DMS 273 (cell line): ENCODE measurements around the gene RACK1.

Experiments used
- DNase-seq: peaks from one replicate; lab custom pipeline; 2025; ENCODE audit not compliant: unreplicated experiment; lab: John Stamatoyannopoulos, UW

RACK1 gene

DNA sequence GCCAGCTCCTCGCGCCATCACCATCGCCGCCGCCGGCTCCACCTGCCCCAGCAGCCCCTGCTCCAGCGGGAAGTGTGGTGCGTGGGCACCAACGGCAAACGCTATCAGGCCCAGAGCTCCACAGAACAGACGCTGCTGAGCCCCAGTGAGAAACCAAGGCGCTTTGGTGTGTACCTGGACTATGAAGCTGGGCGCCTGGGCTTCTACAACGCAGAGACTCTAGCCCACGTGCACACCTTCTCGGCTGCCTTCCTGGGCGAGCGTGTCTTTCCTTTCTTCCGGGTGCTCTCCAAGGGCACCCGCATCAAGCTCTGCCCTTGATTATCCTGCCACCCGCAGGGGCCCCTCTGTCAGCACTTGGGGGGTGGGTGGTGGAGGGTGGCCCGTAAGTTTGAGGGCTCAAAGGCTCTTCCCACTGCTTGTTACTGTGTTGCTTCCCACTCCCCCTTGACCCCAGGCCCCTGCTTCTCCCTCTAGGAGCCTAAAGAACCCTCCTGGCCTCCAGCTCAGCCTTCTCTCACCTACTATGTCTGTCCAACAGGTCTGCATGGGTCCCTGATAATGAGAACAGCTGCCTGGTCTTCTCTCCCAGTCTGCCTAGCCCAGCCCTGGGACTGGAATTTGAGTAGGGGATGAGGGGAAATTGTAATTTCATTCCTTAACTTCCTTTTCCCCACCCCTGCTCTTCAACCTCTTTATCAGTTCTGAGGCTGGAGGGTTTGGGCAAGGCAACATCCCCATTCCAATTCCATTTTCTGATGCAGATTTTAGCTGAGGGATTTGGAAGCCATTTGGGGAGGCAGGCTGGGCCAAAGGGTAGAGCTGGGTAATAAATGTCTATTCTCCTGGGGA lies 9.0 kb downstream of the RACK1 start:
- DNase-seq, result no peak

DNA sequence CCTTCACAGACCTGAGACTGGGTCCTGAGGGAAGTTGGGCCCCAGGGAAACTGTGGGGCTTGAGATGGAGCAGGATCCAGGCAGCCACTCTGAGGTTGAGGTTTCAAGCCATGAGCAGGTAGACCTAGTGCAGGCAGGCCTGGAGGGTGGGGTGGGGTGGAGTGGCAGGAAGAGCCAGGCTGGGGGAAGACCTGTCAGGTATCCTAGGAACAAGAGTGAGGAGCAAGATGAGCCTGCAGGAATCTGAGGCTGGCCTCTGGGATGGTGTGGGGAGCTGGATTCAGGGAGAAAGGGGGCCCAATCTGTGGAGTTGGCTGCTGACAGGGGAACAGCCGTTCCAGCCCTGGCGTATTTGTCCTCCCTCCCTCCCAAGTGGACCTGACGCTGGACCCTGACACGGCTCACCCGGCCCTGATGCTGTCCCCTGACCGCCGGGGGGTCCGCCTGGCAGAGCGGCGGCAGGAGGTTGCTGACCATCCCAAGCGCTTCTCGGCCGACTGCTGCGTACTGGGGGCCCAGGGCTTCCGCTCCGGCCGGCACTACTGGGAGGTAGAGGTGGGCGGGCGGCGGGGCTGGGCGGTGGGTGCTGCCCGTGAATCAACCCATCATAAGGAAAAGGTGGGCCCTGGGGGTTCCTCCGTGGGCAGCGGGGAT lies 9.8 kb downstream of the RACK1 start:
- no peak for DNase-seq

DNA sequence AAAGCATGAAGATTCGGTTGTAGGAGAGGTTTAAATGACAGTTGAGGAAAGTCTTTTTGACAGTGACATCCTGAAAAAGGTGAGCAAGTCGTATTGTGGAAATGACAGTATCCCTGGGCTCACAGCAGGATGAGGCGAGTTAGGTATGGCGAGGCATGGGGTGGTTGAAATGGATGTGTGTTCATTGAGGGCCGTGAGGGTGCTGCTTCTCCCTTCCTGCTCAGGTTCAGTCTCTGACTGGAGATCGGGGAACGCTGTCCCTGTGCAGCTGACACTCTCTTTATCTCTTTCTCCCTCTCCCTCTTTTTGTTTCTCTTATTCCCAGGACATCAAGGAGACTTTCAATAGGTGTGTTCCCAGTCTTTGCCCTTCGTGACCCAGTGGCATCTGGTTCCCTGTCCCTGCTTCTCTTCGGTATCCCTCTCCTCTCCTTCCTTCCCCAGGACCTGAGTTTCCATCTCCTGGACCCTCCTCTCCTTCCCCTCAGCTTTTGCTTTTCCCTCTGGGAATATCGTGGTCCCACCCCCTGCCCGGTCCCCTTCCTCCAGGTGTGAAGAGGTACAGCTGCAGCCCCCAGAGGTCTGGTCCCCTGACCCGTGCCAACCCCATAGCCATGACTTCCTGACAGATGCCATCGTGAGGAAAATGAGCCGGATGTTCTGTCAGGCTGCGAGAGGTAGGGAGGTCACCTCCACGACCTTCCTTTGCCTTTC lies 10.5 kb downstream of the RACK1 start:
- no peak for DNase-seq

DNA sequence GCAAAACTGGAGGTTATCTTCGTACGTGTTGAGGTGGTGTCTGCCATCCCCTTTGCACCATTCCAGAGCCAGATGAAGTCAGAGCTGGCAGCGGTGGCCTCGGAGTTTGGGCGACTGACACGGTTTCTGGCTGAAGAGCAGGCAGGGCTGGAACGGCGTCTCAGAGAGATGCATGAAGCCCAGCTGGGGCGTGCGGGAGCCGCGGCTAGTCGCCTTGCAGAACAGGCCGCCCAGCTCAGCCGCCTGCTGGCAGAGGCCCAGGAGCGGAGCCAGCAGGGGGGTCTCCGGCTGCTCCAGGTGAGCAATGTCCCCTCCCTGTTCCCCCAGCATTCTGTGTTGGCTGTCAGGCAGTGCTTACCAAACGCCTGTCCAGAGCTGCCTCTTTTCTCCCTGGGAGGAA lies 11.1 kb downstream of the RACK1 start:
- no peak for DNase-seq

DNA sequence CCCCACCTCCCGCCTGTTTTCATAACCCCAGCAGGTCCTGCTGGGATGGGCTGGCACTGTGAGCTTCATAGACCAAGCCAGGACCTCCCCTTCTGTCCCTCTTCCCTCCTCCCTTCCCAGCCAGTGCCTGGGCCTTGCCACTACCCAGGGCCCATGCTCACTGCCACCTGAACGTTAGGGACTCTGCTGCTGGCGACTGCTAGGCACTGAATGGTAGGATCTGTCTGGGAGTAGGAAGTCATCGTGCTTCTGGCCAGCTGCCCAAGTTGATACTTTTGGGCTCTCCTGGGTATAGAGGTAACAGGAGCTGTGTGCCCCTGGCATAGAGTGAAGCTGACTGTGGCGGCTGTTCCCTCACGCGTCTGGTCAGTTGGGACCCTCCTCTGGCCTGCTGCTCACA lies 12.3 kb downstream of the RACK1 start:
- no peak for DNase-seq

DNA sequence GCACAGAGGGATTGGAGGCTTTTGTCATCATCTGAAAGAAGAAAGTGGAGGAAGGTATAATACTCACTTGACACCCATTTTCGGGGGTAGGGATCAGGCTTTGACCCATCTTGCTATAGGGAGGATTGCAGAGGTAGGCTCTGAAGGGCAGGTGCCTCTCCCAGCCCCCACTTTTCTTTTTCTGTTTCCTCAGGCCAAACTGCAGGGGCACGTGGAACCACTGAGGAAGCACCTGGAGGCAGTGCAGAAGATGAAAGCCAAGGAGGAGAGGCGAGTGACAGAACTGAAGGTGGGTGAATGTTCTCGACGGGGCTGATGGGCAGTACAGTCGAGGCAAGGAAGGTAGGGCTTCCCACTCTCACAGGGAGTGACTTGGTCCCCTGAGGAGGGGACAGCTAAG lies 13.2 kb downstream of the RACK1 start:
- DNase-seq, result no peak

DNA sequence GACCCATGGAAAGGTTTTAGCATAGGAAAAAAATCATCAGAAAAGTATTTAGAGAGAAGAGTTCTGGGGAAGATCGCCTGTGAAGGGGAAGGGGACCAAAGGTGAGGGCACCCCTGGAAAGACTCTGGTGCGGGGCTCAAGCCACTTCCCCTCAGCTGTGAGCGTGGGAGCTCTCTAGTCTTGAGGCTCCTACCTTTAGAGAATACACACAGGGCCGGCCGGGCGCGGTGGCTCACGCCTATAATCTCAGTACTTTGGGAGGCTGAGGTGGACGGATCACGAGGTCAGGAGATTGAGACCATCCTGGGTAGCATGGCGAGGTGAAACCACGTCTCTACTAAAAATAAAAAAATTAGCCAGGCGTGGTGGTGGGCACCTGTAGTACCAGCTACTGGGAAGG lies 13.7 kb downstream of the RACK1 start:
- DNase-seq, result no peak

DNA sequence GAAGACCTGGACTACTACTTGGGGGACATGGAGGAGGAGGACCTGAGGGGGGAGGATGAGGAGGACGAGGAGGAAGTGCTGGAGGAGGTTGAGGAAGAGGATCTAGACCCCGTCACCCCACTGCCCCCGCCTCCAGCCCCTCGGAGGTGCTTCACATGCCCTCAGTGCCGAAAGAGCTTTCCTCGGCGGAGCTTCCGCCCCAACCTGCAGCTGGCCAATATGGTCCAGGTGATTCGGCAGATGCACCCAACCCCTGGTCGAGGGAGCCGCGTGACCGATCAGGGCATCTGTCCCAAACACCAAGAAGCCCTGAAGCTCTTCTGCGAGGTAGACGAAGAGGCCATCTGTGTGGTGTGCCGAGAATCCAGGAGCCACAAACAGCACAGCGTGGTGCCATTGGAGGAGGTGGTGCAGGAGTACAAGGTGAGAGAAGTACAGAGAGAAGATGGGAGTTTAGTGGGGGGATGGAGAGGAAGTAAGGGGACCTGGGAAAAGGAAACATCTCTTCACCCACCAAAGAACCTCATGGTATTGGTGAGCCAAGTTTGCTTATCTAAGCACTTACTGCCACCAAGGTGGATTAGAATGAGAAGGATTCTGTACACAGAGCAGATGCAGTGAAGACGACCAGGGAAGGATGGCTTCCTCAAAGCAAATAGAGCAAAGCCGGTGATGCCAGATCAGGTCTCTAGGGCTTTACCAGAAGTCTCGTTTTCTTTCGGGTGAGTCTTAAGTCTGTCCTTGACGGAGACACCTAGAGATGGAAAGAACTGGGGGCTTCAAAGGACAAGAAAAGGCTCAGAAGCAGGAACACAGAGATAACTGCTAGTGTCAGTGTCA lies 19.1 kb downstream of the RACK1 start:
- DNase-seq, result no peak

DNA sequence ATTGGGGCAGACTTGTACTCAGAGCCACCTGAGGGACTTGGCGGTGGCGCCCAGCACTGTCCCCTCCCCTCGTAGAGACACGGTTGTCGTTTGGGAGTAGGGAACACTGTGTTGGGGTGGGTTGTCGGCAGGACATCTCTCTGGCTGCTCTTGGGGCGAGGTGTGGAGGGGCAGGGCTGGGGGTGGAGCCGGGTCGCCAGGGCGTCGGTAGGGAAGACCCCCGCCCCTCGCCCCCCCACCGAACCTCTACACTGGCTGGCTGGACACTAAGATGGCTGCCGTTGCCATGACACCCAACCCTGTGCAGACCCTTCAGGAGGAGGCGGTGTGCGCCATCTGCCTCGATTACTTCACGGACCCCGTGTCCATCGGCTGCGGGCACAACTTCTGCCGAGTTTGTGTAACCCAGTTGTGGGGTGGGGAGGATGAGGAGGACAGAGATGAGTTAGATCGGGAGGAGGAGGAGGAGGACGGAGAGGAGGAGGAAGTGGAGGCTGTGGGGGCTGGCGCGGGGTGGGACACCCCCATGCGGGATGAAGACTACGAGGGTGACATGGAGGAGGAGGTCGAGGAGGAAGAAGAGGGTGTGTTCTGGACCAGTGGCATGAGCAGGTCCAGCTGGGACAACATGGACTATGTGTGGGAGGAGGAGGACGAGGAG lies 19.8 kb downstream of the RACK1 start:
- no peak for DNase-seq

DNA sequence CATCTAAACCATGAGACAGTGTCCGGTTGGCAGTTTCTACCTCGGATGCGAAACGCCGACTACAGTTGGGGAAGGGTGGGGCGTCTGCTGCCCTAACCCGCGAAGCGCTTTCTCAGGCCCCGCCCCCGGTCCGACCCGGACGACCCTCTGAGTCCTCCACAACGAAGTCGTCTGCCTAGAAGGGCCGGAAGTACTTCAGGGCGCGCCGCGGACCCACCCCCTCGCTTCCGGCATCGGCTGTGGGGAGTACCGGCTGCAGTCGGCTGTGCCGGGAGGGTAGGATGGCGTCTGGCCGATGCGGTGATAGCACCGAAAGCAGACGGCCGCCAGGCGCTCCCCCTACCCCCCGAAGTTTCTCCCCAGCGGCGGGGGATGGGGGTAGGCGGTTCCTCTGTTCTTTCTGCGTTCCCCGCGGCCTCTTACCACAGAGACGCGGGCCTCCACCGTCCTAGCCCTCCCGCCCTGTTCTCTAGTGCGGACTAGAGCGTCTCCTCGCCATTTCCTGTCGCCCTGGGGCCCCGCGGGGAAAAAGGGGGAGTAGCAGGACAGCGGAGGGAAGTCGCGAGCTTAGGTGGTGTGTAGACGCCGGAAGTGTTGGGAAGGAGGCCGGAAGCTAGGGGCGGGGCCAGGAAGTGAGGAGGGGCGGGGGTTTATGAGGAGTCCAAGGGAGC lies 20.5 kb downstream of the RACK1 start, which contains the start of gene TRIM41:
Gene TRIM41 (plus strand): TSS at position 224 of the 671 bp plus-strand sequence. CDS start 719 bp downstream, outside the sequence.
- no peak for DNase-seq

DNA sequence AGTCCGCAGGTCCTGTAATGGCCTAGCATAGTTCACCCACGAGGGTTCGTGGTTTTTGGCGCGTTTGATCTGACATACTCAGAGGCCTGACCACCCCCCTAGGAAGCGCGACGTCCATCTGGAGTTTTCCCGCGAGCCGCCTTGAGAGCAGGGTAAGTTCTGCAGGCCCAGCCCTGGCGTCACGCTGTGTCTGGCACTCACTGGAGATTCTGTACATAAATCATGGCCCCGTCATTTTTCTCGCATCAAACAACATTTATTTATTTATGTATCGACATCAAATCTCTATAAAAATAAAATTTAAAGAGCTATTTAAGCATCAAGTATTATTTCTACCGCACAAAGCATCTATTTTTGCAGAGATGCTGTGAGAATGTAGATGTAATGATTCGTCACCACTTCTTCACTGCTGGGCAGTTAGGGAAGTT lies 21.1 kb downstream of the RACK1 start:
- no peak for DNase-seq

DNA sequence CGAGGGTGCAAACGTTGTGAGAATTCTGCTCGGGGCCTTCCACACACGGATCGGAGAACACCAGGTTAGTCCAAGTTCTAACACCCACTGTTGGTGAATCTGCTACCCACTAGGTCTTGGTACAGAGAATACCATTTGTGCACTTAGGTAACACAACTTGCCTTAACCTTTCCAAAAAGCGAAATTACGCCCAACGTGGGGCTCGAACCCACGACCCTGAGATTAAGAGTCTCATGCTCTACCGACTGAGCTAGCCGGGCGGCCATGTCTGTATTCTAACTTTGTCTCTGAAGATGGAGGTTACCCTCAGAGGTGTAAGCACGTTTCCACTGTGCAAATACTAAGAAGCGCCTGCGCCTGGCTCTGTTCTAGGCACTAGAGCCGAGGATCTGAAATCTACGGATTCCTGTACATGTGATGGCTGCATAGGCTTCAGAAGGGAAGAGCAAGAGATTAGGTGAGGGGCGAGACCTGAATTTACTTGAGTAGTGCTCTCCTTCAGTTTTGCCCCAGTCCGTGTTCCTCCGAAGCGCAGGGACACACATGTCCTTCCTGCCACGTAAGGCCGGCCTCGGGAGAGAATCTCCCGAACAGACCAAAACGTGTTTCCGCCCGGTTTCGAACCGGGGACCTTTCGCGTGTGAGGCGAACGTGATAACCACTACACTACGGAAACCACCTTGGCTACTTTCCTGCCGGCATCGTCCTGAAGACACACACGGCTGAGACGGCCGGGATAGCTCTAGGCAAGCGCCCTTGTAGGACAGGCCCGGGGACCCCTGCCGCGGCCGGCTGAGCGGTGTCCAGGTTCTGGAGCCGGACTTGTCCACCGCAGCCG lies 21.7 kb downstream of the RACK1 start:
- DNase-seq, result no peak

DNA sequence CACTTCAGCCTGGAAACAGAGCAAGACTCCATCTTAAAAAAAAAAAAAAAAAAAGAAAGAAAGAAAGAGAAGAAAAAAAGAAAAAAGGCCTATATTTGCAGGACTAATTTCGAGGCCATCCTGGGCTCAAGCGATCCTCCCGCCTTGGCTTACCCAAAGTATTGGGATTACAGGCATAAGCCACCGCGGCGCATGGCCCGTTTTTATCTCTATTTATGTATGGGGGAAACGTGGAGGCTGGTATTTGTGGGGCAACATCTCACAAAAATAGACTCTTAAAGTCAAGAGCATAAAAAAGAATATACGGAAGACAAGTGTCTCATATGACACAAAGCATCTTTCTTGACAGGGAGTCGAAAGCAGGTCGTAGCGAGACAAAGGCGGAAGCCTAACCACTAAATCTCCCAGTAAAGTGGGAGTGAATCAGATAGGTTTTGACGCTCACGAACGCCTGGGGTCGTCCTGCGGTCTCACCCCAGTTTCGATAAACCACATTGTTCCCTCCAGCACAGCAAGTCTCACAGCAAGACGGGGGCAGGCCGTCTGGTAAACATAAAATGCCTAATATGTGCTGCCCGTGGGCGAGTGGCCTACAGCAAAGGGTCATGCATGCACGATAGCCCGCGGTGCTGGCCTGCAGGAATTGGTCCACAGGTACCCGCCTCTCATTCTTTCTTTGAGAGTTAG lies 22.5 kb downstream of the RACK1 start:
- no peak for DNase-seq

DNA sequence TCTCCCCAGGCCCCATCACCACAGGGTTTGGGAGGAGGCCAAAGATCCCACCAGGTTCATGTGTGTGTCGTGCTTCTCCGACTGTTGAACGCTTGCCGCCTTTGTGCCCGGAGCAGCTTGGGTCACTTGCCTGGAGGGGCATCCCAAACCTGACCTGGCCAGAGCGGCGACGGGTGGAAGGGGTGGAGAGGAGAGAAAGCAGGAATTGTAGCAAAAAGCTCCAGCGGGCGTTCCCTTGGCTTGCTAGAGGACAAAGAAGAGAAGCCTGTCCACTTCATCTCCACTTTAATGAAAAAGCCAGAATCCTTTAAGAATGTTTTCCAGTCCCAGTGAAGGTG lies 23.6 kb downstream of the RACK1 start:
- no peak for DNase-seq

DNA sequence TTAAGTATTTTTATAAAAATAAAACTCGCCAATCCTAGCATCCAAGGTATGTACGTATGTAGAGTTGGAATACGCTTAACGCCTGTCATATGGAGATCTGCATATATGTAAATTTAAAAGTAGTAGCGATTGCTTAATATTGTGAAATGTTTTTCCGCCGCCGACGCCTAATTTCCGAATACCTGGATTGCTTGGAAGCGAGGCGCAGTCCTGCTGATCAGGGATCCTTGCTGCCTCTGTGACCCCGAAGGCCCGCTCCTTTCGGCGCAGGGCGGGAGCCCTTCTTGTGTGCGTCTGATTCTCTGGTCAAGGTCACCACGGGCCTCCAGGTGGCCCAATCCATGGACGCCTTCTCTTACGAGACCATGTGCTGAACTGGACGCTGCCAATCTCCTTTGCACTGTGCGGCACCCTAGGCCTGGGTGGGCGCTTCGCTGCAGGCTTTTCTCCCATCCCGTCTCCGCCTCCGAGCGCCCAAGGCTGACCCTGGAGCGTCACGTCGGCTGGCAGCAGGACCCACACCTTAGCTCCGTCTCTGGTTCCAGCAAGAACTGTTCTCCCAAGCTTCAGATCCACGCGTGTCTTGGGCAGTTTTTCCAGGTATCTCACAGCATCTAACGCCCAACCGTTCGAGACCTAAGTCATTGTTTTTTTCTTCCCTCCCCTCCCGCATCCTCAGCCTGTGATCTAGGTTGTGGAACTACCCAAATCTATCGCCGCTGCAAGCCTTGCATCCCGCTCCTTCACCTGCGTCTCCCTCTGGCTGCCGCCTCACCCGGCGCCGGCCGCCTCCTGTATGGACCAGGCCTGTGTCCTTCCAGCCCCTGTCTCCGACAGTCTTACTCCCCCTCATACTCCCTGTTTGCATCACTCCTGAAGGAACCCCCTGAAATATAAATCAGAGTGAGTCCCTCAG lies 24.2 kb downstream of the RACK1 start:
- no peak for DNase-seq

DNA sequence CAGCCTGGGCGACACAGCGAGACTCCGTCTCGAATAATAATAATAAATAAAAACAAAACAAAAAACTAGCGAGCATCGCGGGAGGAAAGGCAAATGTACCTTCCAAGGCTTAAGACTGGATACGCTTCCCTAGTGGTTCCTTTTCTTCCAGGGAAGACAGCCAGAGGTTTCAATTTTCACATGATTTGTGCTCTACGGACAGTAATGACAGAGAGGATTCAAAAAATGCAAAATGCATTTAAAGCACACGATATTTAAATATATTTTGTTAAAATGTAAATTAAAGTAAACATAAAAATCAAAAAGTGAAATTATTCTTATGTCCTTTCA lies 24.9 kb downstream of the RACK1 start:
- DNase-seq, result no peak

DNA sequence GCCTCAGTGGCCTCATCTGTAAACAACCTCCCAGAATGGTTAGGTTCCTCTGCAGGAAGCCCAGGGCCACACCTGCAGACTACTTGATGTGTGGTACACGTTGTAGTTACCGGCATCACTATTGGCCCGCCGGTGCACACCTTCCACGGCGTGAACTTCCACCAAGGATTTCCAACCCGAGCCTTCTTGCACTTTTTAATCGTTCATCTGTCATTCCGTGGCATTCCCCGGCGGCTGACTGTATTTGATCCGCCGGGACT lies 26.0 kb downstream of the RACK1 start:
- DNase-seq, result no peak
